SIG-M5 treated with dmso at 0.1 percent for 504 hours (cell line): ENCODE measurements around the gene SBF1.

Experiments
- DNase-seq: peaks from one replicate; lab custom pipeline; 2025; ENCODE audit not compliant: unreplicated experiment; lab: John Stamatoyannopoulos, UW

SBF1 gene

DNA sequence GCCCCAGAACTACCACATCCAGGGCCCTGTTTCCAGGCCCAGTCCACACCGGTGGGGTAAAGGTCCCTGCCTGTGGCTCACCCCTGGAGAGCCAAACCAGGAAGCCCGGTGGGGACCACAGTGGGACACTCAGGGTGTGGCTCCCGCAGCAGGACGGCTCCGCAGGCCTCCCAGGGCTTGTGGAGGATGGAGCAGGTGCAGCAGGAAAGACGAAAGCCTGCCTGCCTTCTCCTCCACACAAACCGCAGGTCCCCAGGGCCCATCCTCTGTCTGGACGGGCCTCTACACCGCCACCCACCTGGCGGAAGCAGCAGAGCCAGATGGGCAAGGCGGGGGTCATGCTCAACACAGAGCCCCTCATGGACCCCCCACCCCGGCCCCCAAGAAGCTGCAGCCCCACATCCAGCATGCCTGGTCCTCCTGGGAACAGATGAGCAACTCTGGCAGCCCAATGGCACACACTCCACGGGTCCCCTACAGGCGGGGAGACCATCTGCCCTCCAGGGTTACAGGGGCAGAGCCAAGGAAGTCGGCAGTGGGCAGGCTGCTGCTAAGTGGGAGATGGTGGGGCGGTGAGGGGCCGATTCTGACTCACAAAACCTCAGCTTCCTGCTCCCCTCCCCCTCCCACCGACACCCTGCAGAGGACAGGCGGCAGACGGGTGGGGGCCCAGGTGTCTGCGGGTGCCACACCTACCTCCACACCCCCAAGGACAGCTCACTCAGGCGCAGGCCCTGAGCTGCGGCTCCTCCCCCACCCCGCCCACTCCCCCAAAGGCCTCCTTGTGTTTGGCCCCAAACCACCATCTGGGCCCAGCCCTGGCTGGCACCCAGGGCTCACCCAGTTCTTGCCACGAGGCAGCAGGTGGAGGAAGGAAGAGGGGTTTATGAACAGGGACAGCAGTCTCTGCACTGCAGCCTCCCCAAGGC, 5.2 kb downstream of the SBF1 start:
- DNase-seq = peak; percentile 76

DNA sequence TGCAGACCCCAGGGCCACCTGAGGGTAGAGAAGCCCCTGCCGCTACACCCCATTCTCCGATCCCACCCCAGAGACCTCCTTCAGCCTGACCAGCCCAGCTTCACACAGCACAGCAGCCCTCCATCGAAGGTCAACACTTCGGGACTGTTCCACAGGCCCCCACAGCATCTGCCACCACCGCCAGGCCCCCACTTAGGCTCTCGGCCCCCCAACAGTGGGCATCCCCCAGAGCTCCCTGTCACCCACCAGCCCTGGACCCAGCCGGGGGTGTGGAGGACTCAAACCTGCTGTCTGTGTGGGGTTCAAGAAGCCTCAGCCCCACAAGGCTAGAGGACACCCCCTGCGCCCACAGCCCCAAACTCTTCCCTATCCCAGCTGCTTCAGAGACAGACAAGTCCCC, 6.2 kb downstream of the SBF1 start:
- DNase-seq = no peak

DNA sequence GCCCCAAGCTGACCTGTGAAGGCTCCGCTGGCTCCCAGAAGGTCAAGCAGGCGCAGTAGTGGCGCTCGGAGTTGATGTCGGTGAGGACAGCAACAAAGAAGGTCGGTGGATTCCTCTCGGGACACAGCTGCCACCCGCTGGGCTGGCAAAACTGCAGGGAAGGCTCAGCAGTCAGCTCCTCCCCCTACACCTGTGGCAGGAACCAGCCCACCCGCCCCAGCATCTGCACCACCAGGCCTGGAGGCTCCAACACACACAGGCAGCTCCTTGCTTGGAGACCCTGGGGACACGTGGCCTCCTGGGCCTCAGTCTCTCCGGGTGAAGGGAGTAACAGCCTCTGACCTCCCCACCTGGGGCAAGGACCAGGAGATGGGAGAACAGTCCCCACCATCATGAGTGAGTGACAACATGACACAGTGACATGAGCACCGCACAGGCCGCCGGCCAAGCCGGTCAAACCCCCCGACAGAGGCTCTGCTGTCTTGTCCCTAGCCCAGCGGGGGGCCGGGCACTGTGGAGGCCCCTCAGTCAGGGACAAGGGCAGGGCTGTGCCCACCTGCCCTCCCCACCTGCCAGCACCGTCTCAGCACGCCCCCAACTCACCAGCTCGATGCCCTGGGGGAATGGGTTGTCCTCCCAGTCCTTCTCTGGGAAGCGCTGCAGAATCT, 6.9 kb downstream of the SBF1 start:
- no peak for DNase-seq

DNA sequence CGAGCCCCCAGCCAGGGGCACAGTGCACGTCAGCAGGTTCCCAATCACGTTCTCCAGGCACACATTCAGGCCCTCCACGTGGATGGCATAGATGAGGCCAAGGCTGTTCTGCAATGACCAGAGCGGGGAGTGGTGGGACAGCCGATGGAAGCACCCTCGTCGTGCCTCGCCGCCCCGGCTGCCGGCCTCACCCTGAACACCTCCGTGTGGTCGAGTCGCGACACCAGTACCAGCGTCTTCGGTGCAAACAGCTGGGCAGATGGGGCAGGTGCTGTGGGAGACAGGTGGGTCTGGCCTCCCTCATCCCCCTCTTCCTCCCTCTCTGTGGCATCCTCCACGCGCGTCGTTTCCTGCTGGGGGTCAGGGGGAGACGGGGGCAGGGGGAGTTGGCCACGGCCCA, 7.5 kb downstream of the SBF1 start:
- no peak for DNase-seq

DNA sequence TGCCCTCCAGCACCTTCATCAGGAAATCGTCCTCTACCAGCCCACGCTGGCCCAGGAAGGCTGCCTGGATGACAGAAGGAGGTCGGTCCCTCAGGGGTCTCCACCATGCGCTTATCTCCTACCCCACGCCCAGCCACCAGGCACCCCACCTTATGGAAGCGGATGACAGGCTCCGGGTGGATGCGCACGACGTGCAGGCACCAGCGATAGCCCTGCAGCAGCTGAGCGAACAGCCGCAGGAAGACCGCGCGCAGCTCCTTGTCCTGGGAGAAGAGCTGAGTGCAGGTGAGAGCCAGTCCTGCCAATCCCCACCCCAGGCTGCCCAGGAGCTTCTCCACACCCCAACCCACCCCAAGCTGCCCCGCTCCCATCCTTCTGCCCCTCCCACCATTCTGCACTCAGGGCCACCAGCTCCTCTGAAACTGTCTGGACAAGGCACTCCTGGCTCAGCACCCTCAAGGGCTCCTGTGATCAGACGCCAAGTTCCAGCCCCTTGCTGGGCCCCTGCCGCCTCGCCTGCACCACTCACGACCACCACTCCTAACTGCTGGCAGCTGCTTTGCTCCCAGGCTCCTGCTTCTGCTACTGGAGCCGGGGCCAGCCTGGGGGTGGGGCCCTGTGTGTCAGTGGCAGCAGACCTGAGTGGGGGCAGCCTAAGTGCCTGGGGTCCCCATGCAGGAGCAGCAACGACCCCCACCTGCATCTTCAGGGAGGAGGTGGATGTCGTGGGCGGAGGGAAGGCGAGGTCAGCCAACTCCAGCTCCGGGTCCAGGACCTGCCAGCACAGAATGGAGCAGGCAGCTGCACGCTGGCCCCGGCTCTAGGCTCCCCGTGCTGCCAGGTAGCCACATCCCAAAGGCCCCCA, 9.5 kb downstream of the SBF1 start:
- no peak for DNase-seq

DNA sequence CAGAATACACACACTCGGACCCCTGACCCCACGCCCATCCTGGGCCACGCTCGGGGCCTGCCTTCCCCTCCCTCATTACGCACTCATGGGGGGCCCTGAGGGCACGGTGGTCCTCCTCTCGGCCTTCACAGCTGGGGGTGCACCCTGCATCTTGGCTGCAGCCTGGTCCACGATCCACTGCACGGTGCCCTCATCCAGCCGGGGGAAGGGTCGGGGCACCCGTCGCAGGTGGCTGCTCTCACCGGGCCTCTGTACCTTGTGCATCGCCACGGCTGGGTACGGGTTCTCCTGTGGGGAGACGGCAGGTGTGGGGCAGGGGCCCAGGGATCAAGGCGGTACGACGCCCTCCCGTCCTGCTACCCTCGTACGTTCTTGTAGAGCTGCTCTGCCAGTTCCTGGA, 10.4 kb downstream of the SBF1 start:
- DNase-seq = no peak

DNA sequence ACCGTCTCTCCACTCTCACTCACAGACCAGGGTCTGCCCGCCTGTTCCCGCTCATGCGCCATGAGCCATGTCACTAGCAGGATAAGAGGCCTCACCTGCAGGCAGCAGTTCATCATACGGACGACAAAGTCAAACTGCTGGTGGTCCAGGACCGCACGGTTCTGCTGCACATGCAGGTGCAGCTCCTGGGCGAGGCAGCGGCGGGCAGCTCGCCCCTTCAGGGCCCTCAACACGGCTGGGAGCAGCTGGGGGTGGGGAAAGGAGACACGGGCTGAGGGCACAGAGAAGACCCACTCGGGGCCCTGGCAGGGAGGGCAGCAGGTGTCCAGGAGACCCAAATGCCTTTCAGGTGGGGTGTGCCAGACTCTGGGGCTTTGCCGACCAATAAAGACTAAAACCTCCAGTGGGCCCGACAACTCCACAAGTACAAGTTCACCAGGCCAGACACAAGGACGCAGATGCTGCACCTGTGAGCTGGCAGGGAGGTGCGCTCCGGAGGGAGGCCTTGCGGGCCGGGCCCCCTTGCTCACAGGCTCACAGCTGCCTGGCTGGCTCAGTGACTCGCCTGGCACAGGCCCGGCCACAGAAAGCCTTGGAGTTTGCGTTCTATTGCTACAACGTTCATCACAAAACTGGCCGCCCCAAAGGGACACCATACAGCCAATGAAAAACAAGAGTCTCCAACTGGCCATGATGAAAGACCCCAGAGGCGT, 11.5 kb downstream of the SBF1 start:
- DNase-seq = no peak

DNA sequence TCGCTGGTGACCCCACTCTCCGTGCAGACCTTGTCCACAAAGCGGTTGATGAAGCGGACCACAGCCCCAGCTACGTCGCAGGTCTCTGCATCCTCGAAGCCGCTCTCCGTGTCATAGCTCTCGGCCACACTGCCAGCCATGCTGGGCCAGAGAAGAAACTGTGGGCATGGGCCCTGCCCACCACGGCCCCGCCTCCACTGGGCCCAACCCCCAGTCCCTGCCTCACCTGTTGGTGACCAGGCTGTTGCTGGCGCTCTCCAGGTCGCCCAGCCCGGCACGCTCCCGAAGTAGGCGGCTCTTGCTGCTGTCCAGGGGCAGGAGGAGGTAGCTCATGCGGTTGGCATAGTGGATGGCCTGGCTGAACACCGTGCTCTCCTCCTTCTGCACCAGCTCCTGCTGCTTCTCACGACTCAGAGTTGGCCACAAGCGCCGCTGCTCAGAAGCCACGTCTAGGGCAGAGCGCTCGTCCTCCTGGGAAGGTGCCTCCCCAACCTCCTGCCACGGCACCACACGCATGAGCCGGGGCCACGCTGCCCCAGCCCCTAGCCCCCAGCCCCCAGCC, 12.8 kb downstream of the SBF1 start:
- DNase-seq = no peak

DNA sequence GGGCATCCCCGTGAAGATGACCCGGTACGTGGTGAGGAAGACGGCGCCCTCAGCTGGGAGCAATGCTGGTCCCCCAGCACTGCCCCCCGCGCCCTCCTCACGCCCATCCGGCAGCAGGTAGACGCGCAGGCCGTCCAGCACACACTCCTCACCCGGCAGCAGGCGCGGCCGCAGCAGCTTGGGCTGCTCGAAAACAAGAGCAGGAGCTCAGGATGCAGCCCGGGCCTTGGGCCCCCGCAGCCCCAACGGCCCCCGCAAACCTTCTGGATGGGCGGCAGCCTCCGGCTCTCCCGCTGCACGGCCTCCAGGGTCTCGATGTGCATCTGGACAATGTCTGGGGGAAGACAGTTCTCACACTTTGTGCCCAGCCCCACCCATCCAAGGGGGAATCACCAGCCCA, 13.3 kb downstream of the SBF1 start:
- DNase-seq = no peak

DNA sequence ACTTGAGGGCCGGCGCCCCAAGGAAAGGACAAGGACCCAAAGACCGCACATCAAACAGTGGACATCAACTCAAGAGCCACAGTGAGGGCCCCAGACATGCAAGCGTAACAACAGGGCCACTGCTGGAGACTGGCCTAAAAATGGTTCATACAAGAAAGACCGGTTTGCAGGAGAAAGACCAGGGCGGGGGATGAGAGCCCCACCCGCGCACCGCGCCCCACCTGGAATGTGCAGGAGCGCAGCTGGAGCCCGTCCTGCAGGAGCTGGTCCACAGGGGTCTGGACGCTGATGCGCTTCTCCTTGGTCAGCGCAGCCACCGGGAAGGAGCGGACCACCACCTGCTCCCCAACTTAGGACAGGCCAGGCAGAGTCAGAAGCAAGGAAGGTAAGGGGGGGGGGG, 13.9 kb downstream of the SBF1 start:
- DNase-seq = no peak

DNA sequence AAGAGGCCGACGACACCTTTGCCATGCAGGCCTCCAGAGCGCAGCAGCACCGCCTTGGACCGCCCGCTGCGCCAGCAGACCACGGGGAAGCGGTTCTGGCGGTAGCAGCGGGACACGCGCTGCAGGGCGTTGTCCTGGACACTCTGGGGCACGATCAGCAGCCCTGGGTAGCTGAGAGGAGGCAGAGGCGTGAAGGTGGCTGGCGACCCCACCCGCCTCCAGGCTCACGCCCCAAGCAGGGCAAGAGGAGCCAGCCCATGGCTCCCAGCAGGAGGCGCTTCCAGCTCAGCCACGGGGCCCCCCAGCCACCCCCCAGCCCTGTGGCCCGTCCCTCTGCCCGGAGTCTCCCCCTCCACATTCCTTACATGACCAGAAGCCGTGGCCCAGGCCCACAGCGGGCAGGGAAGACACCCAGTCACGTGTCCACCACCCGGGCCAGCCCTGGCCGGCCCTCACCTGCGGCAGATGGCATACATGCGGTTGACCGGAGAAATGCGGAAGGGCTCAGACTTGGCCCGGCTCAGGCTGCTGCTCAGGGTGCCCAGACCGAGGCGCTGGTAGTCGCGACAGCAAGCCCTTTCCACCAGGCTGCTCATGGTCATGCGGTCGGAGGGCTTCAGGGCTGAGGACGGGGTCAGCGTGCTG, 15.2 kb downstream of the SBF1 start:
- DNase-seq = no peak

DNA sequence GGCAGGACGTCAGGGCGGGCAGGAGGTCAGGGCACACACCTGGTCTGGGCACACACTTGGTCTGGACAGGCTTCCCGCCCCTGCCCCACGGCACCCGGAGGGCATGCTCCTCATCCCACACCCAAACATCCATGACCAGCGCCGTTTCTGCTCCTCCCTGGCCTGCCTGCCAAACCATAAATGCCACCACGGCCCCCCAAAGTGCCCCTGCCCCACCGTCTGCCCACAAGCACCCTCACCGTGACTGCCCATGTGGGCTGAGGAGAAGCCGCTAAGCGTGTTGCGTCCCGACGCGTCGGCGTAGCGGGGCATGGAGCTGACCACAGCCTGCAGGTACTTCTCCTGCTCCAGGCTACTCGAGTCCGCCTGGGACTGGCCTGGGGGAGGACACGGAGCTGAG, 15.8 kb downstream of the SBF1 start:
- no peak for DNase-seq

DNA sequence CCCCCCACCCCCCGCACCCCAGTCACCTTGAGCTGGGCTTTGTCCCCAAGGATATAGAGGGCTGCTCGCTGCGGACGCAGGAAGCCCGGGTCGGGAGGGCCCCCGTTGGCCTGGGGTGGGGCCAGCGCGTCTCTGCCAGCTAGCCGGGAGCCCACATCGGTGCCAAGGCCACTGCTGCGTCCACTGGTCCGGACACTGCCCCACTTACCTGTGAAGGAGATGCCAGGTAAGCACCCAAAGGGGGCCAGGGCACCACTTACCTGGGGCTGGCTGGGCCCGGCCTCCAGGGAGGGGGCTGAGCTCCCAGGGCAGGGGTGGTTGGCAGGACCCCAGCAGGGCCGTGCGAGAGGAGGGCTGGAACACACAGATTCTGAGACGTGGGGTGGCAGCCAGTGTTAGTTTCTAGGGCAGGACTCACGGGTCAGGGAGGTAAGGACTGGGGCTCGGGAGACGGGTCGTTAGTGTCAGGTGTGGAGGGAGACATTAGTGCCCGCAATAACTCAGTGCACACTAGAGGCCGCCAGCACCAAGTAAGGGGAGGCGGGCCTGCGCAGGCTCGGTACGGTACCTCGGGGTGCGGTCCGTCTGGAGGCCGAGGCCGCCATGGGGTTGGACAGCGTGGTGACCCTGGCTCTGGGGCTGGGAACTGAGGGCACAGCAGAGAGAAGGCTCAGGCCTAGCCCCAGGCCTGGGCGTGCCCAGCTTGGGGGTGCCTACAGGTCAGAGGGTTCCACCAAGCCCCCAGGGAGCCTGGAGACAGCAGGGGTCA, 18.2 kb downstream of the SBF1 start:
- DNase-seq = no peak

DNA sequence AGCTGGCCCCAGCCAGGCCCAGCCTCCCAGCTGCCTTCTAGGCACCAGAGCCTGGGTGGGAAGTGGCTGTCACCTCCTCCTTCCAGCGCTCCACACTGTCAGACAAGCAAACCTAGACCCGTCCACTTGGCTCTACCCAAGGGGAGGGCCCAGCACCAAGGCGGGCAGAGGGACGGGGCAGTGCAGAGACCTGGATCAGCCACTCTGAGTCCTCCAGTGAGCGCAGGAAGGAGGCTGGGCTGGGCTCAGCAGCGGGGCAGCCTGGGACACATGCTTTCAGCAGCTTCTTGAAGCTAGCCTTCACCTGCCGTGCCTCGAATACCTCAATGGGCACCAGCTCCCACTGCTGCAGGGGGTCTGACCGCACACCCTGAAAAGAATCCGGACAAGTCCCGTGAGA, 18.8 kb downstream of the SBF1 start:
- DNase-seq = no peak

DNA sequence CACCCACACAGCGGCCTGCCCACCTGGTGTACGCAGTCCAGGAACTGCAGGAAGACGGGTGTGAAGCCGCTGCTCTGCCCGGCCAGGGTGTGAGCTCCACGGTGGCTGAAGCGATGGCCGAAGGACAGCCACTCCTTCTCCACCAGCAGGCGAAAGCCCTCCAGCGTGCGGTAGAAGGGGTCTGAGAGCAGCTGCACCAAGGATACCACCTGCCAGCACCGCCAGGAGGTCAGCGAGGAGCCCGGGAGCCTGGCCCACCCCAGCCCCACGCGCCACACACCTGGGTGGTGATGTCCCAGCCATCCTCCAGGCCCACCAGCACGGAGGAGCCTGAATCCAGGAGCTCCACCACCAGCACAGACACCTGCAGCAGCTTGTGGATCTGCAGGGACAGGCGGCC, 19.6 kb downstream of the SBF1 start:
- DNase-seq = no peak

DNA sequence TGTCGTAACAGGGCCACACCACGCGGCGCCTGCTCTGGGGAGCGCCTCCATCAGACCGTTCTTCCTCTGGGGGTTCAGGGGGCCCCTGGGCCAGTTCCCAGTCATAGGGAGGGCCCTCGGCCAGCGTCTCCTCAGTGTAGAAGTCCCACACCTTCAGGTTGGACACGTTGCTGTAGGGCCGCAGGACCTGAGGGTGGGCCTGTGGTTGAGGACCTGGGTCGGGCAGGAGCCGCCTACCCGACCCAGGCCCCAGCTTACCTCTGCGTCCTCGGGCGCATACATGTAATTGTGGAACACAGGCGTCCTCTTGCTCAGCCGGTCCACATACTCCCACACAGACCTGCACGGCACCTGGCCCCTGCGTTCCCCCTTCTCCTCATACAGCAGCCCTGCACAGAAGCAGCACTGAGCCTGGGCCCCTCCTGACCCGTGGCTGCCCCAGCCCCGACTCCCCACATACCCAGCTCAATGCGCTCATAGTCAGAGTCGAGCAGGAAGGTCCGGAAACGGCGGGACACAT, 20.2 kb downstream of the SBF1 start:
- DNase-seq = no peak

DNA sequence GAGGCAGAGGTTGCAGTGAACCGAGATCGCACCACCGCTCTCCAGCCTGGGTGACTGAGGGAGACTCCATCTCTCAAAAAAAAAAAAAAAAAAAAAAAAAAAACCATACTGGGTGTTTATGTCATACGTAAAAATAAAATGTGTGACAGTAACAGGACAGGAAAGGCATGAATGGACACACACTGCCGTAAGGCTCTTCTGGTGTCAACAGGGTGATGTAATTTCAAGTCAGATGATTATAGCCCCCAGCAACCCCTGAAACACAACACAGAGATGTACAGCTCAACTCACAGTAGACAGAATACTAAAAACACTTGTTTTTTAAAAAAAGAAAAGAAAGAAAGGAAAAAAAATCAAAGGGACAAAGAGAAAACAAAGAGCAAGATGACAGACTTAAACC, 22.2 kb downstream of the SBF1 start:
- DNase-seq = no peak

DNA sequence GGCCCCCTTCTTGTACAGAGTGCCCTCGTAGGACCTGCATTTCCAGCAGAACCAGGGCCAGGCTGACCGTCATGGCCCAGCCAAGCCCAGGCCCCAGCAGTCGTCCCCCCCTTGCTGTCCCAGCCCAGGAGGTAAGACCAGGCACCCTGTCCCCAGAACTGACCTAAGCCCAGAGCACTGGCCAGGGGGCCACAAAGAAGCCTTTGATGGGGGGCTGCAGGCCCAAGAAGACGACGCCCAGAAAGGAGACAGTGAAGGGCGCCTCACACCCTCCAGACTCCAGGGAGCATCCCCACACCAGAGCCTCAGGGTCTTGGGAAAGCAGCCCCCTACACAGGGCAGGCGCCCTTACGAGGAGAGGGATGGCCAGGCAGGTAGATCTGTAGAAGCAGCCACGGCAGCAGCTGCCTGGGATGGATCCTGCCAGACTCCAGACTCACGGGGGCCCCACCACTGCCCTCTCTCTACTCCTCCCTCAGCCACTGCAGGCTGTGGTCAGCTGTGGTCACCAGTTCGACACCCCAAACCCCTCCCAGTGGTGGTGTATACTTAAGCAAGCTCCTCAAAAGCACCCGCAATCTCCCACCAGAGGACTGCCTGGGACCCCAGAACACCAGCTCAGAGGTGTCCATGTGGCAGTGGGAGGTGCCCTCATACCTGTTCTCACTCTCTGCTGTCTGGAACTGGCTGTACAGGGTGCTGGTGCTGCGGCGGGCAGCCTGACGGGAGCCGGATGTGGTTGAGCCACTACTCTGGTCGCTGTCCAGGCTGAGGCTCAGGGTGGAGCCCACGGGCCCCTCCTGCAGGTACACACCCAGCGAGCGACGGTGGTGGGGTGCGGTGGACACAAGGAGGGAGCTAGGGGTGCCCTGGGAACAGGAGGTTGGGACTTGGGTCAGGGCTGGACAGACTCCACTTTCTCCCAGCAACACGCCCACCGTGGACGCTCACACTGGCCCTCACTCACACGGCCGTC, 27.0 kb downstream of the SBF1 start:
- DNase-seq = no peak
